ENCODE measurements around the gene KPNA2. TPM values are rescaled to one million over a fixed set of nuclear protein-coding genes. Genes with fewer than 3 reads are reported as not detected.
"Not testable (repeated sequence)": the region's sequence is repeated elsewhere in the genome, so short reads cannot be mapped to it uniquely, and the experiment has no call there.

The KPNA2 gene
- polyA plus RNA-seq, 4 donors = 104 to 129 (median 113) TPM

- peak; percentile 87 to 94 (median 91) for DNase-seq (ENCODE audit: low read depth in 4 of 4, low spot score in 3 of 4)
Measured at GRCh38 chr17:68019675-68020408, 15.7 kb upstream of the KPNA2 start.

DNA sequence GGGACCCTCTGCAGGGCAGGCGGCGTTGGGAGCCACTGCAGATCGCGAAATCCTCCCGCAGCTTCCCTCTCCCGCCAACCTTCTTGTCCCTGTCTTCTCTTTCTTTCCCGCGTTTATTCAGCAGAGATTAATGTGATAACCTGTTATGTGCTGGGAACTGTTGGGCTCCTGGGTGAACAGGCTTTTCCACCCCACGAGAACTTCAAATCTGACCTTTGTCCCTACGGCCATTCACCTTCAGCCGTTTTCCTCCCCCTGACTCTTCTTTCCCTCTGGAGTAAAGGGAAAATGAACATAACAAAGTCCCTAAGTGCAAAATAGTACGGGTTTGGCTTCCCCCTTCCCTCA, 15.2 kb upstream of the KPNA2 start:
- no peak for DNase-seq (ENCODE audit: low read depth in 4 of 4, low spot score in 3 of 4)

DNA sequence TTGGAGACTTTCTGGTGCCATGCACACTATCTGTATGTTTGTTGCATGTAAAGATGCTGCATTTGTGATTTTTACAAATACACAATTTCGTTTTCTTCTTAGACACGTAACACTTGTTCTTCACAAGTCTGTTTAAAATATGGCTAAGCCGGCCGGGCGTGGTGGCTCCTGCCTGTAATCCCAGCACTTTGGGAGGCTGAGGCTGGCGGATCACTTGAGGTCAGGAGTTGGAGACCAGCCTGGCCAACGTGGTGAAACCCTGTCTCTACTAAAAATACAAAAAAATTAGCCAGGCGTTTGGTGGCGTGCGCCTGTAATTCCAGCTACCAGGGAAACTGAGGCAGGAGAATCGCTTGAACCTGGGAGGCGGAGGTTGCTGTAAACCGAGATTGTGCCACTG, 14.7 kb upstream of the KPNA2 start:
- DNase-seq (ENCODE audit: low read depth in 4 of 4, low spot score in 3 of 4) = not testable (repeated sequence)

DNA sequence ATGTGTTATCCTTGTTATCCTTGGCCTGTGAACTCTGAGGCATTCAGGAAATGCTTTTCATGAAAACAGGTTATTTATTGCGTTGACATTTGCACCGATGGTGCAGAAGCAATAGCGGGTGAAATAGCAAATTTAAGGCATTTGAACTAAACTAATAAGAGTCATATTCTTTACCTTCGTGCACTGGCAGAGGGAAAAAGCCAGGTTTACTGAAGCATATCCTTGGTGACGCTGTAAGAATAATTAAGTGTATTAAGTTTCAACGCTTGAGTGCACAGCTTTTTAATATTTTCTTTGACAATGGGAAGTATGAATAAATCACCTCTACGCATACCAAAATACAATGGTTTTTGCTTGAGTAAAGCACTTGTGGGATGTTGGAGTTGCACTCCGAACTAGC, 13.6 kb upstream of the KPNA2 start:
- DNase-seq (ENCODE audit: low read depth in 4 of 4, low spot score in 3 of 4) = no peak

GRCh38 chr17:68022547-68022946, 13.0 kb upstream of the KPNA2 start:
- DNase-seq (ENCODE audit: low read depth in 4 of 4, low spot score in 3 of 4) = not testable (repeated sequence)

DNA sequence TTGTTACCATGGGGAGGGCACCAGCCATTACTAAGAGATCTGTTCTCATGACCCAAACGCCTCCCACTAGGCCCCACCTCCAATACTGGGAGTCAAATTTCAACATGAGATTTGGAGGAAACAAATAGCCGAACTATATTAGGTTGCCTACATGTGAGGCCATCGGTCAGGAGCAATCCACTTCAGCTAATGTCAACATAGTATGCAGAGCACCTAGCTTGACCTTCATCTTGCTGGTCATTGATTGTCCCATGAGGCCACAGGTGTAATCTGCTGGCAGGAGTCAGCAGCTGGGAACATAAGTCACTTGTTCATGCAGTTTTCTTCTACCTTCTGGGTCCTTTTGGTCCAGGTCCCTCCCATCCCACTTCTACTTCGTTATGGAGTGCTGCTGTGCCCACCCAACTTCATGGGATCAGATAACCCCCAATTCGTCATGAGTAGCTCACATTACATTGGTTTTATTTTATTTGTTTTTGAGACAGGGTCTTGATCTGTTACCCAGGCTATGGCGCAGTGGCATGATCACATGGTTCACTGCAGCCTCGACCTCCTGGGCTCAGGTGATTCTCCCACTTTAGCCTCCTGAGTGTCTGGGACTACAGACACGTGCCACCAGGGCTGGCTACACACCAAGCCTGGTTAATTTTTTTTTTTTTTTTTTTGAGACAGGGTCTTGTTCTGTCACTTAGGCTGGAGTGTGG, 5.9 kb upstream of the KPNA2 start:
- no peak for DNase-seq (ENCODE audit: low read depth in 4 of 4, low spot score in 3 of 4)

DNA sequence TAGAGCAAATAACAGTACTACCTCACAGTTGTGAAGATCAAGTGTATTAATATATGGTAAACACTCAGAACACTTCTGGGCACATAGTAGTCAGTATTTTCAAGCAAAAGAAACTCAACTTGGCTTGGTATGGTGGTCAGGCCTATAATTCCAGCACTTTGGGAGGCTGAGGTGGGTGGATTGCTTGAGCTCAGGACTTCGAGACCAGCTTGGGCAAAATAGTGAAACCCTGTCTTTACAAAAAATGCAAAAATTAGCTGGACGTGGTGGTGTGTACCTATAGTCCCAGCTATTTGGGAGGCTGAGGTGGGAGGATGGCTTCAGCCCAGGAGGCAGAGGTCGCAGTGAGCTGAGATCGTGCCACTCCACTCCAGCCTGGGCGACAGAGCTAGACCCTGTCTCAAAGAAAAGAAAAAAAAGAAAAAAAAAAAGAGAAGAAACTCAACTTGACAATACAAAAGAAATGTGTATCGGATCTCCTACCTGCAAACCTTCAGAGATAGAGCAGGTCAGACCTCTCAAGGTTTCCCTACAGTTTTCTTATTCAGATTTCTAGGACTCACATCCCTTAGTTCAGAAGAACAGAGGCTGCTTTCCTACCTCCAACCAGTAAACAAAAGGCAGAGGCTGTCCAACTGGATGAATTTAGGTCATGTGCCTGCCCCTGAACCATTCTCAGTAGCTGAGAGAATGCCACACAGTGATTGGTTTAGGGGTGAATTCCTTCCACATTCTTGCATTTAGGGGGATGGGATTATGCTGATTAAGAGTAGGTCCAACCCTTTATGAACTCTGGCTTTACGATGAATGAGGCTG, 1.7 kb upstream of the KPNA2 start:
- DNase-seq (ENCODE audit: low read depth in 4 of 4, low spot score in 3 of 4) = no peak

DNA sequence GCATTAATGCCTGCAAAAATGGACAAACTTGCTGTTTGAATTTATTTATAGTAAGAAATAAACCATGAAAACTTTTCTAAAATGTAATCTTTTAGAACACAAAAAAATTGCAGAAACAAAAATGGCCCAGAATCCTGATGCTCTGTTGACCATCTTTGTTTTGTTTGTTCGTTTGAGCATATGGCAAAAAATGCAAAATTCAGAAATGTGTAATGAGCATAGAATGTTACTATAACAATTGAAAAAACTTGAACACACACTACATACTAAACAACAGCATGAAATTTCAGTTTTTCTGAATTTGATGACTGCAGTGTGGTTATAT, 1.1 kb upstream of the KPNA2 start:
- no peak for DNase-seq (ENCODE audit: low read depth in 4 of 4, low spot score in 3 of 4)

GRCh38 chr17:68035131-68035522, 408 bp upstream of the KPNA2 start:
- DNase-seq (ENCODE audit: low read depth in 4 of 4, low spot score in 3 of 4) = peak in 2 of 4 donors; percentile 89 to 95

GRCh38 chr17:68036304-68037147, 991 bp downstream of the KPNA2 start:
- DNase-seq (ENCODE audit: low read depth in 4 of 4, low spot score in 3 of 4) = no peak

DNA sequence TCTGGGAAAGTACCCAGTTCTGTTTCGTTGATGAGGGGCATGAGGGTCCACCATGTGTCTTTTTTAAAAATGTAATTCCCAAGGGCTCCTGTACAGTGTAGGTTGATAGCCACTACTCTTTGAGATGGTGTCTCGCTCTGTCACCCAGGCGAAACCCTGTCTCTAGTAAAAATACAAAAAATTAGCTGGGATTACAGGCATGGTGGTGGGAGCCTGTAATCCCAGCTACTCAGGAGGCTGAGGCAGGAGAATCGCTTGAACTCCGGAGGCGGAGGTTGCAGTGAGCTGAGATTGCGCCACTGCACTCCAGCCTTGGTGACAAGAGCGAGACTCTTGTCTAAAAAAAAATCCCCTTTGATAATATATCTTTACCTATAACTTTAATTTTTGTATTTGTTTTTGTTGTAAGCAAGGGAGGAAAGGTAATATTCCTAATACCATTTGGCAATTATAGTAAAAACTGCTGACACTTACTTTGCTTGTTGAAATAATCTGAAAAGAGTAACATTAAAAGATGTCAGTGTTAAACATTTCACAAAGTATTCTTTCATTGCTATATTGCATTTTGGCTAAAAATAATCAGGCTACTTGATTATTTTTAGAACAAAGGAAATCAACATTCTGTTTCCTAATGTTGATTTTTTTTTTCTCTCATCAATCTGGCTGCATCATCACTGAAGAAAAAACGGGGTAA, 11.8 kb downstream of the KPNA2 start:
- DNase-seq (ENCODE audit: low read depth in 4 of 4, low spot score in 3 of 4) = no peak

- DNase-seq (ENCODE audit: low read depth in 4 of 4, low spot score in 3 of 4) = not testable (repeated sequence)
Measured at GRCh38 chr17:68047890-68048542, 12.5 kb downstream of the KPNA2 start.

DNA sequence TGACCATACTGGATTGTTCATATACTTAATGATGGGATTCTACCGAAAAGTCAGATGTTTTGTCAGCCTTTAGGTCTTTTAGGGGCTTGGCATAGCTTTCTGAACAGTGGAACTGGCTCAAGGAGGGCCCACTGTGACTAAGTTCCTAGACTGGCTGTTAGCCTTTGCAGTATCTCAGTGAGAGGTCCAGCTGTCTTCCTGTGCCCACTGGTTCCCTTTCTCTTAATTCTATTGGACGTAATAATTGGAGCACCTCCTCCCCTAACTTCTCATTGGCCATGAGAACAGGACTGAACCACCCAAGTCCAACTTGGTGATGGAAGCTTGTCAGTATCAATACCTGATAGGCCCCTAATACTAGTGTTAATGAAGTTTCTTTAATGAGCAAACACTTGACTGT, 13.5 kb downstream of the KPNA2 start:
- DNase-seq (ENCODE audit: low read depth in 4 of 4, low spot score in 3 of 4) = no peak

DNA sequence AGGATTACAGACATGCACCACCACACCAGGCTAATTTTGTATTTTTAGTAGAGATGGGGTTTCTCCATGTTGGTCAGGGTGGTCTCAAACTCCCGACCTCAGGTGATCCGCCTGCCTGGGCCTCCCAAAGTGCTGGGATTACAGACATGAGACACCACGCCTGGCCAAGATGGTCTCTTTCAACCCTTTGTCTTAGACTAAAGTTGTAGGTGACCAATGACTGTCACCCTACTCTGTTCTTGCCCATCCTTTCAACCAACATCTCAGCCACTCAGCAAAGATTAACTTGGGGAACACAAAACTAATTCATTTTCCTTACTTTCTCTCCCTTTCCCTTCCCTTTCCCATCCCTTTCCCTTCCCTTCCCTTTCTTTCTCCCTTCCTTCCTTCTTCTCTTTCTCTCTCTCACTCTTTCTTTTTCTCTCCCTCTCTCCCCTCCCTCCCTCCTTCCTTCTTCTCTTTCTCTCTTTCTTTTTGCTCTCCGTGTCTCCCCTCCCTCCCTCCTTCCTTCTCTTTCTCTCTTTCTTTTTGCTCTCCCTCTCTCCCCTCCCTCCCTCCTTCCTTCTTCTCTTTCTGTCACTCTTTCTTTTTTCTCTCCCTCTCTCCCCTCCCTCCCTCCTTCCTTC, 14.4 kb downstream of the KPNA2 start:
- not testable (repeated sequence) for DNase-seq (ENCODE audit: low read depth in 4 of 4, low spot score in 3 of 4)

DNA sequence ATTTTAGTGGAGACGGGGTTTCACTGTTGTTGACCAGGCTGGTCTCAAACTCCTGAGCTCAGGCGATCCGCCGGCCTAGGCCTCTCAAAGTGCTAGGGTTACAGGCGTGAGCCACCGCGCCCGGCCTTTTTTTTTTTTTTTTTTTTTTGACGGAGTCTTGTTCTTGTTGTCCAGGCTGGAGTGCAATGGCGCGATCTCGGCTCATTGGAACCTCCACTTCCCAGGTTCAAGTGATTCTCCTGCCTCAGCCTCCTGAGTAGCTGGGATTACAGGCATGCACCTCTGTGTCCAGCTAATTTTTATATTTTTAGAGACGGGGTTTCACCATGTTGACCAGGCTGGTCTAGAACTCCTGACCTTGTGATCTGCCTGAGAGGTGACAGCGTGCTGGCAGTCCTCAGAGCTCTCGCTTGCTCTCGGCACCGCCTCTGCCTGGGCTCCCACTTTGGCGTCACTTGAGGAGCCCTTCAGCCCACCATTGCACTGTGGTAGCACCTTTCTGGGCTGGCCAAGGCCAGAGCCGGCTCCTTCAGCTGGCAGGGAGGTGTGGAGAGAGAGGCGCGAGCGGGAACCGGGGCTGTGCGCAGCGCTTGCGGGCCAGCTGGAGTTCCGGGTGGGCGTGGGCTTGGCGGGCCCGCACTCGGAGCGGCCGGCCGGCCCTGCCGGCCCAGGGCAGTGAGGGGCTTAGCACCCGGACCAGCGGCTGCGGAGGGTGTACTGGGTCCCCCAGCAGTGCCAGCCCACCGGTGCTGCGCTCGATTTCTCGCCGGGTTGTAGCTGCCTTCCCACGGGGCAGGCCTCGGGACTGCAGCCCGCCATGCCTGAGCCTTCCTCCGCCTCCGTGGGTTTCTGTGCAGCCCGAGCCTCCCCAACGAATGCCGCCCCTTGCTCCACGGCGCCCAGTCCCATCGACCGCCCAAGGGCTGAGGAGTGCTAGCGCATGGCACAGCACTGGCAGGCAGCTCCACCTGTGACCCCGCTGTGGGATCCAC, 16.1 kb downstream of the KPNA2 start:
- DNase-seq (ENCODE audit: low read depth in 4 of 4, low spot score in 3 of 4) = not testable (repeated sequence)

DNA sequence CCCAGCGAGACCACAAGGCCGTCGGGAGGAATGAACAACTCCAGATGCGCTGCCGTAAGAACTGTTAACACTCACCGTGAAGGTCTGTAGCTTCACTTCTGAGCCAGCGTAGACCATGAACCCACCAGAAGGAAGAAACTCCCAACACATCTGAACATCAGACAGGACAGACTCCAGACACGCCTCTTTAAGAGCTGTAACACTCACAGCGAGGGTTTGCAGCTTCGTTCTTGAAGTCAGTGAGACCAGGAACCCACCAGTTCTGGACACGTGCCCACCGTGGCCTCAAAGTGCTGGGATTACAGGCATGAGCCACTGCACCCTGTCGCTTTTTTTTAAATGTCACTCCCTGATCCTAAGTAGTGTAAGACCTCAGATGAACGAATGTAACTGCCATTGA, 17.3 kb downstream of the KPNA2 start:
- no peak for DNase-seq (ENCODE audit: low read depth in 4 of 4, low spot score in 3 of 4)

DNA sequence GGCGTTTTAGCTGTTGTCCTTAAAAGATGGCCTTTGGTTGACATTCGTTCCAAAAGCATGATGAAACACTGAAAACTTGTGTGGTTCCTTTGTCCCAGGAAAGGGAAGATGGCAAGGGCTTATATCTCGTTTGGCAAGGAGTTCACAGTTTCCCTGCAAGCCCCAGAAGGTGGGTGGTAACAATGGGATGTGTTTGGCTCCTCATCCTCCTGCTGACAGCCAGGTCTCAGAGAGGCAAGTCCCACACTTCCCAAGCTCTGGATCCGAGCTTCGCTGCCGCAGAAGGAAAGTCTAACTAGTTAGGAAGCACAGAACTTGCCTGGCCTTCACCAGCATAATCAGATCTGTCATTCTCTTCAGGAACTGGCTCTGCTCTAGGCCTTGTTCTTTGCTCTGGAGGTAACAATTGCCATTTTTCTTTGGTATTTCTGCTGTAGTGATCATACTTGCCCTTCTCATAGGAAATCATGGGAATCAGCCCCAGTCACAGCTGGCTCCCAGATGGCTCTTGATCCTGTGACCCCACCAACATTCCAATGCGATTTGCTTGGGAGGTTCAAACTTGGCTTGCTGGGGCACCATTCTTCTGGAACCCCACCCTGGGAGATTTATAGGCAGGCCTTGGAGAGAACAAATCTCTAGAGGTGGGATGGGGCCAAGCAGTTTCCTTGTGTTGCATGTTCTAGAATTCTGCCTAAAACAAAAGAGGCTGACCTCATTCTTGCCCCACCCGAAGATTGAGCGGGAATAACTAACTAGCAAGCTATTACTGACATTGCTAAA, 17.9 kb downstream of the KPNA2 start:
- no peak for DNase-seq (ENCODE audit: low read depth in 4 of 4, low spot score in 3 of 4)

Measured in right renal pelvis (tissue), 4 donors.